GM12874 (cell line): ENCODE measurements around the gene IRF5.

Experiments
- CTCF ChIP-seq: IDR thresholded peaks from 2 replicates; pipeline ENCODE4 v1.5.1; 2011; ENCODE audit warnings: low read depth, mild to moderate bottlenecking, control low read depth, low read length, moderate library complexity; ENCODE audit not compliant: insufficient read depth

Gene IRF5

GRCh38 chr7:128961030-128961659, 23.4 kb downstream of the IRF5 start:
- TF ChIP-seq CTCF = no peak

- no peak for TF ChIP-seq CTCF
Measured at GRCh38 chr7:128962899-128963298, 25.2 kb downstream of the IRF5 start.

- no peak for TF ChIP-seq CTCF
Measured at GRCh38 chr7:128963327-128963757, 25.6 kb downstream of the IRF5 start.

- TF ChIP-seq CTCF = no peak
Measured at GRCh38 chr7:128968624-128969023, 30.9 kb downstream of the IRF5 start.

GRCh38 chr7:128974241-128974934, 36.7 kb downstream of the IRF5 start:
- TF ChIP-seq CTCF = no peak

GRCh38 chr7:128982105-128982504, 44.4 kb downstream of the IRF5 start:
- TF ChIP-seq CTCF = no peak

- no peak for TF ChIP-seq CTCF
Measured at GRCh38 chr7:128985660-128986059, 47.9 kb downstream of the IRF5 start.
